Prostate gland (tissue), 2 donors: Measurements from ENCODE around the gene DHRS1. TPM values are rescaled to one million over a fixed set of nuclear protein-coding genes. Genes with fewer than 3 reads are reported as not detected.

Source experiments
- DNase-seq: peaks from one replicate; pipeline ENCODE4 v3.0.0-alpha.2; 2019; ENCODE audit warnings: low spot score
- H3K27ac ChIP-seq, 2 donors: fragments of 200-600 bp; sonication (generic); 2 replicates each; pipeline ENCODE4 v1.5.1; 2017 to 2019
- H3K27me3 ChIP-seq: fragments of 200-600 bp; sonication (generic); replicated peaks from 2 replicates; pipeline ENCODE4 v1.5.1; 2019; ENCODE audit not compliant: insufficient read depth
- H3K36me3 ChIP-seq, 2 donors: fragments of 200-600 bp; sonication (generic); 1 replicate in 1 of 2; 2 replicates in 1 of 2; pipeline versions ENCODE4 v1.5.1 to v1.8.1; 2017 to 2019
- H3K4me1 ChIP-seq: fragments of 200-600 bp; sonication (generic); replicated peaks from 2 replicates; pipeline ENCODE4 v1.5.1; 2019
- H3K4me3 ChIP-seq, 2 donors: fragments of 200-600 bp; sonication (generic); 2 replicates each; pipeline ENCODE4 v1.5.1; 2017 to 2019
- H3K9me3 ChIP-seq: fragments of 200-600 bp; sonication (generic); 2 replicates; pipeline ENCODE4 v1.5.1; 2017
- CTCF ChIP-seq, 4 experiments: fragments of 200-600 bp in 2 of 4; fragments of 450-650 bp in 2 of 4; sonication (generic) in 2 of 4; IDR thresholded peaks; 1 replicate in 3 of 4; 2 replicates in 1 of 4; pipeline ENCODE4 v1.5.1; 2016 to 2019; ENCODE audit warnings: antibody characterized with exemption in 4 of 4, mild to moderate bottlenecking in 2 of 4, moderate library complexity in 2 of 4
- POLR2A ChIP-seq: fragments of 450-650 bp; IDR thresholded peaks from one replicate; pipeline ENCODE4 v1.6.1; 2016; ENCODE audit warnings: antibody characterized with exemption, mild to moderate bottlenecking
- POLR2AphosphoS5 ChIP-seq: sonication (generic); formaldehyde crosslinking; IDR thresholded peaks from one replicate; pipeline ENCODE4 v1.6.1; 2017; ENCODE audit warnings: antibody characterized with exemption
- WGBS: methylation state at CpG from one replicate; pipeline ENCODE4 v1.1.5; 2018; 5-methylcytosine and 5-hydroxymethylcytosine counted together
- intact Hi-C: fragments of 100-400 bp; cut with DNase I; formaldehyde crosslinking; loops from one replicate; pipeline ENCODE4 v1.14.2; 2022
- total RNA-seq, 2 donors: library from RNA; depleted of rRNA; stranded (reverse); fragments of >200 nt; gene quantifications; one replicate each; pipeline ENCODE4 v1.1.0, GENCODE V29; 2016

The DHRS1 gene
- total RNA-seq, 2 donors from 2014 or later: 16.9 to 74.0 TPM

GRCh38 chr14:24256960-24257359, 42.6 kb downstream of the DHRS1 start:
- no peaks in the 10 kb centered on the region for H3K9me3 ChIP-seq
- no peak overlapping the region for H3K27ac ChIP-seq
- H3K27me3 ChIP-seq: no peaks in the 10 kb centered on the region
- WGBS: 88% methylated on average over 4 of the region's 4 CpGs
- no peak for TF ChIP-seq POLR2A
- no peak for TF ChIP-seq POLR2AphosphoS5
- TF ChIP-seq CTCF (IDR thresholded peaks at IDR 0.05): no peak
- DNase-seq: no peak
- intact Hi-C loops: no loop called here
- H3K4me1 ChIP-seq: no peaks in the 10 kb centered on the region
- no peak overlapping the region for H3K4me3 ChIP-seq
- no peaks in the 10 kb centered on the region for H3K36me3 ChIP-seq

GRCh38 chr14:24255931-24256711, 43.5 kb downstream of the DHRS1 start:
- Histone ChIP-seq H3K27ac (no peak overlapping the region), H3K27me3 (no peaks in the 10 kb centered on the region), H3K4me1 (no peaks in the 10 kb centered on the region), H3K36me3 (no peaks in the 10 kb centered on the region), H3K9me3 (no peaks in the 10 kb centered on the region), H3K4me3 (no peak overlapping the region)
- 88% methylated on average over 12 of the region's 12 CpGs for WGBS
- no peak for DNase-seq
- TF ChIP-seq CTCF (IDR thresholded peaks at IDR 0.05) (no peak), POLR2AphosphoS5 (no peak), POLR2A (no peak)
- intact Hi-C loops: no loop called here

- intact Hi-C loops: no loop called here
- no peak for TF ChIP-seq POLR2AphosphoS5
- no peak for TF ChIP-seq POLR2A
- TF ChIP-seq CTCF (IDR thresholded peaks at IDR 0.05): no peak
- Histone ChIP-seq H3K27ac (no peak overlapping the region), H3K4me1 (no peaks in the 10 kb centered on the region), H3K9me3 (no peaks in the 10 kb centered on the region), H3K4me3 (no peak overlapping the region), H3K36me3 (no peaks in the 10 kb centered on the region), H3K27me3 (no peaks in the 10 kb centered on the region)
- 81% methylated on average over 8 of the region's 8 CpGs for WGBS
- DNase-seq: no peak
Observed at GRCh38 chr14:24255438-24255837, 44.1 kb downstream of the DHRS1 start.

GRCh38 chr14:24254630-24255392, 44.8 kb downstream of the DHRS1 start:
- H3K9me3 ChIP-seq: no peaks in the 10 kb centered on the region
- H3K4me1 ChIP-seq: no peaks in the 10 kb centered on the region
- no peaks in the 10 kb centered on the region for H3K27me3 ChIP-seq
- H3K27ac ChIP-seq: no peak overlapping the region
- TF ChIP-seq CTCF (IDR thresholded peaks at IDR 0.05) (no peak), POLR2A (no peak), POLR2AphosphoS5 (no peak)
- H3K4me3 ChIP-seq: no peak overlapping the region
- DNase-seq: no peak
- intact Hi-C loops: no loop called here
- 88% methylated on average over 16 of the region's 19 CpGs for WGBS
- no peaks in the 10 kb centered on the region for H3K36me3 ChIP-seq
